Measurements from ENCODE around the gene LCLAT1.

LCLAT1 gene

GRCh38 chr2:30655211-30655610, 208.2 kb downstream of the LCLAT1 start:
- Mint-ChIP-seq H3K36me3 (no peaks in the 10 kb centered on the region), H3K4me3 (no peak overlapping the region), H3K4me1 (peaks cover 0 to 5% of the 10 kb centered on the region in 2 donors), H3K27me3 (peaks cover 0 to 7% of the 10 kb centered on the region in 2 donors), H3K27ac (no peak overlapping the region), H3K9me3 (no peaks in the 10 kb centered on the region)
- DNase-seq (no peak), ATAC-seq (replicated peaks) (no peak)

- peaks cover 0 to 5% of the 10 kb centered on the region in 2 donors for H3K4me1 Mint-ChIP-seq
- ATAC-seq (replicated peaks): no peak
- H3K27ac Mint-ChIP-seq: no peak overlapping the region
These were observed 208.6 kb downstream of the LCLAT1 start for GRCh38 chr2:30655660-30656059.

DNA sequence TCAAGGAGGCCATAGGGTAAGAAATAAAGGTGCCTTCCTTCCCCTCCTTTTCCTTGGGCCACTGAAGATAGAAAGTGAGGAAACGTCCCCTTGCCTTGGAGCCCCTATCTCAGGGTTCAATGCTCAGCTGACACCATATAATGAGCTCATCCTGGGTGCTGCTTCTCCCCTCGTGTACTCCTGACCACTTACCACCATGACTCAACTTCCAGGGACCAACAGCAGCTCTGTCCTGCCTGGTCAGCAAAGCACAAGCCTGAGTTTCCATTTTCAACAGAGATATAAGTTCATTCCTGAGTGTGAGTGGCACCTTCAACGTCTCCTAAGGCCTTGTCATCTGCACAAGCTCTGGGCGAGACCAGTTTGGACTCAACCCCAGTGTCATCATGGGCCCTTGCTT, 209.0 kb downstream of the LCLAT1 start:
- Mint-ChIP-seq H3K9me3 (no peaks in the 10 kb centered on the region), H3K27ac (no peak overlapping the region), H3K27me3 (peaks cover 0 to 14% of the 10 kb centered on the region in 2 donors), H3K4me1 (peaks cover 0 to 5% of the 10 kb centered on the region in 2 donors), H3K36me3 (no peaks in the 10 kb centered on the region), H3K4me3 (no peak overlapping the region)
- ATAC-seq (replicated peaks) (no peak), DNase-seq (no peak)

More at GRCh38 chr2:30655660-30656059, 208.6 kb downstream of the LCLAT1 start:
- no peak for DNase-seq
- Mint-ChIP-seq H3K27me3 (peaks cover 0 to 11% of the 10 kb centered on the region in 2 donors), H3K9me3 (no peaks in the 10 kb centered on the region), H3K4me3 (no peak overlapping the region), H3K36me3 (no peaks in the 10 kb centered on the region)

- no peak overlapping the region for H3K4me3 Mint-ChIP-seq
- ATAC-seq (replicated peaks) (peak; percentile 58 to 66), DNase-seq (no peak)
- H3K9me3 Mint-ChIP-seq: peaks cover 0 to 4% of the 10 kb centered on the region in 2 donors
- H3K4me1 Mint-ChIP-seq: peaks cover 2 to 3% of the 10 kb centered on the region in 2 donors
- H3K27me3 Mint-ChIP-seq: peaks cover 0 to 14% of the 10 kb centered on the region in 2 donors
- H3K27ac Mint-ChIP-seq: no peak overlapping the region
- H3K36me3 Mint-ChIP-seq: peaks cover 2 to 5% of the 10 kb centered on the region in 2 donors
These were observed 214.4 kb downstream of the LCLAT1 start for GRCh38 chr2:30661173-30662107.

DNA sequence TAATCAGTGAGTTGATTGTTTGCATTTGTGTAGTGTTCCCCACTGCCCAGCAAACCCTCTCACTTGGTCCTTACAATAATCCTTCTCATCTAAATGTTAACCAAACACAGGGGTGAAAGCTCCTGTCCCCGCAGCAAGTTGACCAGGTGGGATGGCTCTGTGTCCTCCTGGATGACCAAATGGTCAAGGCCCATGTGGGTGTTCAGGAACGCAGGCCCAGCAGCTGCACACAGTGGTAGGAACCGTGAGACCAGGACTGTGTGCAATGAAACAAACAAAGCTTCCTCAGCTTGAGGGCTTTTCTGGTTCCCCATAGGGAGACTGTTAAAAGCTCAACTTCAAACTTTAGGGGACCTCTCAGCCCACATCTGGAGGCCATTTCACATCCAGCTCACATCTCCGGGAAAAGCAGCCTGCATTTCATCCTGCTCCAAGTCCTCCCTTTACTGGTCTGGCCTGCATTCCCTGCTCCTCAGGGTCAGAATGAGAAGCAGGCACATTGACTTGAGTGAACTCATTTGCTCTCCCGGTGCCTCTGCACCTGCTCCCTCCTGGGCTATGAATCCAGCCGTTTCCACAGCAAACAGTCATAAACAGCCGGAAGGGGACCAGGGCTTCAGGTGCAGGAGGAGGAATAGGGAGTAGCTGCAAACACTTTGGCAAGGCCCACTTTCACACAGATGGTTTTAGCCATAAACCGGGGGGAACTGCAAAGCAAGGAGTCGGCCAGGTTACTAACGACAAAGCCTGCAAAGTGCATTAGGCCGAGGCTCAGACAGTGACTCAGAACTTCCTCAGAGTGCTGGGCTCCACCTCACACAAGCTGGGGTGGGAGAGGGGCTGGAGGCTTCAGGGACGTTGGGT, 215.5 kb downstream of the LCLAT1 start:
- H3K4me1 Mint-ChIP-seq: peaks cover 0 to 8% of the 10 kb centered on the region in 2 donors

GRCh38 chr2:30663321-30663720, 216.3 kb downstream of the LCLAT1 start:
- Mint-ChIP-seq H3K27ac (no peak overlapping the region), H3K36me3 (peaks cover 6 to 16% of the 10 kb centered on the region in 2 donors), H3K4me3 (no peak overlapping the region), H3K9me3 (peaks cover 6 to 15% of the 10 kb centered on the region in 2 donors), H3K27me3 (peaks cover 0 to 14% of the 10 kb centered on the region in 2 donors), H3K4me1 (peaks cover 0 to 8% of the 10 kb centered on the region in 2 donors)
- no peak for DNase-seq
- ATAC-seq (replicated peaks): no peak

More for the DNA sequence above, 215.5 kb downstream of the LCLAT1 start:
- ATAC-seq (replicated peaks) (no peak), DNase-seq (no peak)
- H3K36me3 Mint-ChIP-seq: peaks cover 2 to 11% of the 10 kb centered on the region in 2 donors
- no peak overlapping the region for H3K27ac Mint-ChIP-seq
- peaks cover 0 to 14% of the 10 kb centered on the region in 2 donors for H3K27me3 Mint-ChIP-seq
- no peak overlapping the region for H3K4me3 Mint-ChIP-seq
- peaks cover 2 to 11% of the 10 kb centered on the region in 2 donors for H3K9me3 Mint-ChIP-seq

GRCh38 chr2:30663806-30664205, 216.8 kb downstream of the LCLAT1 start:
- H3K36me3 Mint-ChIP-seq: peaks cover 7 to 19% of the 10 kb centered on the region in 2 donors
- peaks cover 0 to 14% of the 10 kb centered on the region in 2 donors for H3K27me3 Mint-ChIP-seq
- H3K9me3 Mint-ChIP-seq: peaks cover 11 to 15% of the 10 kb centered on the region in 2 donors
- no peak for DNase-seq
- no peak overlapping the region for H3K4me3 Mint-ChIP-seq
- H3K27ac Mint-ChIP-seq: no peak overlapping the region
- ATAC-seq (replicated peaks): no peak
- H3K4me1 Mint-ChIP-seq: peaks cover 0 to 8% of the 10 kb centered on the region in 2 donors

DNA sequence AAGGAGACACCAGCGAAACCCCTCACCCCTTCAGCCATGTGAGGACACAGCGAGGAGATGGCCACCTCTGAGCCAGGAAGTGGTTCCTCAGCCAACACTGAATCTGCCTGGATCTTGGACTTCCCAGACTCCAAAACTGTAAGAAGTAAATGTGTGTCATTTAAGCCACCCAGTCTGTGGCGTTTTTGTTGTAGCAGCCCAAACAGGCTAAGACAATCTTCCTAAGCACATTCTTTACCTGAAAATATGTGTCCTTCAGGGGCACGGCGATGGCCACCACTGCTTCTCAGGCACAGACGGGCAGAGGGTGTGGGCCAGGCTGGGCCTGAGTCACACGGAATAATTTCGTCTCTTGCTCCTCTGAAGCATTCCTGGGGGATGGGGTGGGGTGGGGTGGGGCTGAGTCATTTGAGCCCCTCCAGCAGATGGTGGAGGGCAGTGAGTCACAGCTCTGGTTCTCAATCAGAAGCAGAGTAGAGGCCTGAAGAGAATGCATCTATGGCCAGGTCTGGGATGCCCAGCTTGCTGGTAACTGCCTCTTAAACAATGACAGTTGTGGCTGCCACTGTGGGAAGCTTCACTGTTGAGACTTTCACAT, 217.8 kb downstream of the LCLAT1 start:
- Mint-ChIP-seq H3K4me1 (peaks cover 0 to 8% of the 10 kb centered on the region in 2 donors), H3K4me3 (no peak overlapping the region), H3K36me3 (peaks cover 13 to 25% of the 10 kb centered on the region in 2 donors), H3K27ac (no peak overlapping the region), H3K9me3 (peaks cover 14 to 20% of the 10 kb centered on the region in 2 donors), H3K27me3 (peaks cover 0 to 7% of the 10 kb centered on the region in 2 donors)
- DNase-seq (no peak), ATAC-seq (replicated peaks) (peak in 1 of 2 donors; percentile 31)

GRCh38 chr2:30665761-30666265, 218.8 kb downstream of the LCLAT1 start:
- Mint-ChIP-seq H3K27ac (peak overlapping the region; percentile 87), H3K4me1 (peaks cover 0 to 8% of the 10 kb centered on the region in 2 donors), H3K27me3 (peaks cover 0 to 1% of the 10 kb centered on the region in 2 donors), H3K36me3 (peaks cover 18 to 31% of the 10 kb centered on the region in 2 donors), H3K9me3 (peaks cover 23 to 27% of the 10 kb centered on the region in 2 donors), H3K4me3 (no peak overlapping the region)
- ATAC-seq (replicated peaks) (no peak), DNase-seq (no peak)

GRCh38 chr2:30666266-30666874, 219.3 kb downstream of the LCLAT1 start:
- no peak overlapping the region for H3K4me3 Mint-ChIP-seq
- ATAC-seq (replicated peaks) (peak; percentile 89), DNase-seq (no peak)
- H3K4me1 Mint-ChIP-seq: peaks cover 0 to 8% of the 10 kb centered on the region in 2 donors
- H3K9me3 Mint-ChIP-seq: peaks cover 24 to 27% of the 10 kb centered on the region in 2 donors
- H3K27me3 Mint-ChIP-seq: no peaks in the 10 kb centered on the region
- H3K36me3 Mint-ChIP-seq: peaks cover 18 to 31% of the 10 kb centered on the region in 2 donors
- H3K27ac Mint-ChIP-seq: peak overlapping the region; percentile 87

GRCh38 chr2:30670453-30670852, 223.4 kb downstream of the LCLAT1 start:
- no peak overlapping the region for H3K27ac Mint-ChIP-seq
- H3K36me3 Mint-ChIP-seq: peaks cover 18 to 31% of the 10 kb centered on the region in 2 donors
- no peak overlapping the region for H3K4me3 Mint-ChIP-seq
- H3K27me3 Mint-ChIP-seq: peaks cover 0 to 7% of the 10 kb centered on the region in 2 donors
- H3K4me1 Mint-ChIP-seq: peaks cover 0 to 8% of the 10 kb centered on the region in 2 donors
- H3K9me3 Mint-ChIP-seq: peaks cover 24 to 29% of the 10 kb centered on the region in 2 donors
- DNase-seq (no peak), ATAC-seq (replicated peaks) (no peak)

DNA sequence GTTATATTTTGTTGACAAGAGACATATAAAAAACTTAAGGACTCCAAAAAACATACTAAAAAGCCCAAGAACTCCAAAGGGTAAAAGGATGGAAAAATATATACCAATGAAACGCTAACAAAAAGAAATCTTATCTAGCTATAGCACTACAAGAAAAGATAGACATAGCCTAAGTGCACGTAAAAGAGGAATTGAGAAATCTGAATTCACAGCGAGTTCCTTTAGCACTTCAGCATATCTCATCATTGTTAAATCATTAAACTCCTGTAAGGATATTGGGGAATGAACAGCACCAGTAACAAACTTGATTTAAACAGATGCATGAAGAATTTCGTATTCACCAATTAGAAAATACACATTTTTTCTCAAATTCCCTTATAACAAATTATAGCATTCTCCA, 226.1 kb downstream of the LCLAT1 start:
- DNase-seq (no peak), ATAC-seq (replicated peaks) (no peak)
- Mint-ChIP-seq H3K9me3 (peaks cover 15 to 18% of the 10 kb centered on the region in 2 donors), H3K27me3 (peaks cover 0 to 7% of the 10 kb centered on the region in 2 donors), H3K36me3 (peaks cover 13 to 16% of the 10 kb centered on the region in 2 donors), H3K4me3 (no peak overlapping the region), H3K27ac (no peak overlapping the region), H3K4me1 (no peaks in the 10 kb centered on the region)

DNA sequence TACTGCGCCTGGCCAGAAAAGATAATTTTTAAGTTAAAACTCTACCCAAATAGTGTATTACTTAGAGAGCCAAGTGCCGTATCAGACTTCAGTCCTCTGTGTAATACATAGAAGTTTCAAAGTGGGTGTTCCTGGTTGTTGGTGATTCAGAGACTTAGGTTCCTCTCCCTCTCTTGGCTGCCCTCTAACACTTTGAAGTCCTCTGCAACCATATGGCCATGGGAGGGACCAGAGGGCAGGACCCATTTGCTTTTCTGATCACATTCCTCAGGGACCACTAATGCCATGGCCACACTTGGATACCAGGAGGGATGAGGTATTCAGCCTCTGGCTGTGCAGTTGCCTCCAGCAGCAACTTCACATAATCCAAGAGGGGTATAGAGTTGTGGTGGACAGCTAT, 228.7 kb downstream of the LCLAT1 start:
- ATAC-seq (replicated peaks) (no peak), DNase-seq (no peak)
- Mint-ChIP-seq H3K9me3 (peaks cover 1 to 3% of the 10 kb centered on the region in 2 donors), H3K4me3 (no peak overlapping the region), H3K4me1 (no peaks in the 10 kb centered on the region), H3K36me3 (no peaks in the 10 kb centered on the region), H3K27ac (no peak overlapping the region), H3K27me3 (peaks cover 0 to 7% of the 10 kb centered on the region in 2 donors)

Data from stimulated activated naive B cell treated with anti-CD40 and anti-IgM and Interleukin-4, amounts not matched to agents 10 μg/mL and 1 μg/mL and 100 μg/mL, for 72 hours (primary cell).